Mucosa of rectum (tissue), 2 donors: ENCODE results near the gene DNAAF5.

Source experiments
- H3K27ac ChIP-seq, 2 donors: one replicate each; pipeline ENCODE4 v1.7.0; 2013; ENCODE audit warnings: inconsistent platforms in 2 of 2, low read depth in 2 of 2, low read length in 2 of 2
- H3K27me3 ChIP-seq, 2 donors: one replicate each; pipeline ENCODE4 v1.7.0; 2013; ENCODE audit warnings: low read length in 2 of 2; ENCODE audit not compliant: control insufficient read depth in 2 of 2, insufficient read depth in 2 of 2
- H3K36me3 ChIP-seq, 2 donors: one replicate each; pipeline ENCODE4 v1.7.0; 2013; ENCODE audit warnings: low read length in 2 of 2; ENCODE audit not compliant: control insufficient read depth in 2 of 2, insufficient read depth in 2 of 2
- H3K4me1 ChIP-seq, 2 donors: one replicate each; pipeline ENCODE4 v1.7.0; 2013; ENCODE audit warnings: low read length in 2 of 2, mild to moderate bottlenecking in 1 of 2; ENCODE audit not compliant: control insufficient read depth in 2 of 2, insufficient read depth in 2 of 2
- H3K4me3 ChIP-seq, 2 donors: one replicate each; pipeline ENCODE4 v1.7.0; 2013; ENCODE audit warnings: low read length in 2 of 2
- H3K9ac ChIP-seq, 2 donors: one replicate each; pipeline ENCODE4 v1.7.0; 2013; ENCODE audit warnings: low read length in 2 of 2, low read depth in 1 of 2, mild to moderate bottlenecking in 1 of 2
- H3K9me3 ChIP-seq, 2 donors: one replicate each; pipeline ENCODE4 v1.7.0; 2013; ENCODE audit warnings: low read length in 2 of 2; ENCODE audit not compliant: control insufficient read depth in 2 of 2
- donor health status: healthy.
- donor health status: Normal muscosa, but diverticular disease.

The DNAAF5 gene

GRCh38 chr7:729140-730000 lies 2.9 kb downstream of the DNAAF5 start:
- peaks cover 3% of the 10 kb centered on the region in 2 donors for H3K9me3 ChIP-seq
- no peaks in the 10 kb centered on the region for H3K27me3 ChIP-seq
- peaks cover 7 to 17% of the 10 kb centered on the region in 2 donors for H3K36me3 ChIP-seq
- no peak overlapping the region for H3K27ac ChIP-seq
- no peak overlapping the region for H3K9ac ChIP-seq
- H3K4me1 ChIP-seq: peaks cover 16 to 32% of the 10 kb centered on the region in 2 donors
- H3K4me3 ChIP-seq: no peak overlapping the region

DNA sequence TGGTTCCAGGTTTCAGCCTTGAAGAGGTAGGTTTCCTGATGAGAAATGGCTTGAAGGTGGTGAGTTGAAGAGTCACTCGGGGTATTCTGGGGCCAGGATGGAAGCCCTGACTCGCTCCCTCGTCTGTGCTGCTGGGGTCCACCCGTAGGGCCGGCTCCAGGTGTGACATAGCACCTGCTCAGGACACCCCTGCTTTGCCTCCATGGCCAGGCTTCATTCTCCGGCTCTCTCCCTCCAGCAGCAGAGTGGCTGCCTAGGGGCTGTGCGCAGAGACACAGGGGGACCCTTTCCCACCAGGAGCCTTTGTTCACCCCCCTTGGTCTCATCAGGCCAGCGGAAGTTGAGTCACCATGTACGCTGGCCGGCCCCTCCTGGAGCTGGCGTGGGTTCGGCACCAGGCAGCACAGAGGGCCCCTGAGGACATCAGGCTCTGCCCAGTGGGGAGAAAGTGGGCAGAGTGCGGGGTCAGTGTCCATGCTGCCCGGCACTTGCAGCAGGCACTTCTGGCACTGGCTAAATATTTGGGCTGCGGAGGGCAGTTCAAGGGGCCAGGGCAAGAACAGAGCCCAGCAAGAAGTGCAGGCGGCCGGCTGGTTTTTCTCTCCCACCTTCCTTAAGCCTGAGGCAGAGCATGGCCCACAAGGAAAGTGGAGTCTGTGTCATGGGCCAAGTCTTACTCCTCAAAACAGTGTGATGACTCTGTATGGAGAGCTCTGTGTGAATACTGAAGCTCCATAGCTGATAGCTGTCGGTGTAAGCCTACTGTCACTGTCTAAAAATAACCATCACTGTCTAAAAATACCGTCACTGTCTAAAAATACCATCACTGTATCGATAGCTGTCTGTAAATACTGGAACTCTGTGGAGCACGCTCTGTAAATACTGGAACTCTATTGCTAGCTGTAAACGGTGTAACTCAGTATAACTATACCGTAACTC lies 4.3 kb downstream of the DNAAF5 start:
- Histone ChIP-seq H3K27ac (peak overlapping the region in 1 of 2 donors; percentile 68), H3K9me3 (peaks cover 10 to 11% of the 10 kb centered on the region in 2 donors), H3K9ac (no peak overlapping the region), H3K27me3 (no peaks in the 10 kb centered on the region), H3K4me3 (no peak overlapping the region), H3K36me3 (peaks cover 17 to 26% of the 10 kb centered on the region in 2 donors), H3K4me1 (peaks cover 14 to 31% of the 10 kb centered on the region in 2 donors)

GRCh38 chr7:731440-732085 lies 5.1 kb downstream of the DNAAF5 start:
- Histone ChIP-seq H3K4me1 (peaks cover 8 to 24% of the 10 kb centered on the region in 2 donors), H3K36me3 (peaks cover 17 to 26% of the 10 kb centered on the region in 2 donors), H3K27me3 (no peaks in the 10 kb centered on the region), H3K27ac (peak overlapping the region; percentile 61 to 68), H3K4me3 (no peak overlapping the region), H3K9ac (peak overlapping the region; percentile 6 to 39), H3K9me3 (peaks cover 10 to 11% of the 10 kb centered on the region in 2 donors)

- H3K9ac ChIP-seq: peak overlapping the region; percentile 6 to 52
- peaks cover 8 to 24% of the 10 kb centered on the region in 2 donors for H3K4me1 ChIP-seq
- no peak overlapping the region for H3K4me3 ChIP-seq
- H3K36me3 ChIP-seq: peaks cover 17 to 26% of the 10 kb centered on the region in 2 donors
- H3K27ac ChIP-seq: peak overlapping the region; percentile 61 to 68
- peaks cover 10 to 11% of the 10 kb centered on the region in 2 donors for H3K9me3 ChIP-seq
- H3K27me3 ChIP-seq: no peaks in the 10 kb centered on the region
Observed at GRCh38 chr7:732094-732541, 5.6 kb downstream of the DNAAF5 start.

GRCh38 chr7:732556-732955 lies 6.1 kb downstream of the DNAAF5 start:
- Histone ChIP-seq H3K9me3 (peaks cover 10 to 11% of the 10 kb centered on the region in 2 donors), H3K27ac (peak overlapping the region; percentile 56 to 67), H3K4me1 (peaks cover 8 to 24% of the 10 kb centered on the region in 2 donors), H3K27me3 (no peaks in the 10 kb centered on the region), H3K9ac (peak overlapping the region in 1 of 2 donors; percentile 52), H3K4me3 (no peak overlapping the region), H3K36me3 (peaks cover 20 to 26% of the 10 kb centered on the region in 2 donors)

DNA sequence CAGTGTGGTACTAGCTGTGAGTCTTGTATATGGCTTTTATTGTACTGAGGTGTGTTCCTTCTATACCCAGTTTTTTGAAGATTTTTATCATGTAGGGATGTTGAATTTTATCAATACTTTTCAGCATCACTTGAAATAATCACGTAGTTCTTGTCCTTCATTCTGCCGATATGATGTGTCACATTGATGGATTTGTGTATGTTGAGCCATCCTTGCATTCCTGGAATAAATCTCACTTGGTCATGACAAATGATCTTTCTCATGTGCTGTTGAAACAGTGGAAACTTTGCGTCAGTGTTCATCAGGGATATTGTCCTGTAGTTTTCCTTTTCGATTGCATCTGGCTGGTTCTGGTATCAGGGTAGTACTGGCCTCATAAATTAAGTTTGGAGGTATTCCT lies 7.7 kb downstream of the DNAAF5 start:
- no peak overlapping the region for H3K4me3 ChIP-seq
- H3K4me1 ChIP-seq: peaks cover 3 to 15% of the 10 kb centered on the region in 2 donors
- H3K9ac ChIP-seq: no peak overlapping the region
- H3K27me3 ChIP-seq: no peaks in the 10 kb centered on the region
- H3K27ac ChIP-seq: no peak overlapping the region
- peaks cover 10 to 11% of the 10 kb centered on the region in 2 donors for H3K9me3 ChIP-seq
- peaks cover 24% of the 10 kb centered on the region in 2 donors for H3K36me3 ChIP-seq

GRCh38 chr7:734808-735207 lies 8.3 kb downstream of the DNAAF5 start:
- Histone ChIP-seq H3K4me3 (no peak overlapping the region), H3K27ac (no peak overlapping the region), H3K4me1 (peaks cover 3 to 15% of the 10 kb centered on the region in 2 donors), H3K9me3 (peaks cover 10 to 11% of the 10 kb centered on the region in 2 donors), H3K9ac (no peak overlapping the region), H3K36me3 (peaks cover 24 to 25% of the 10 kb centered on the region in 2 donors), H3K27me3 (no peaks in the 10 kb centered on the region)

GRCh38 chr7:738241-738640 lies 11.7 kb downstream of the DNAAF5 start:
- peaks cover 10 to 11% of the 10 kb centered on the region in 2 donors for H3K9me3 ChIP-seq
- no peaks in the 10 kb centered on the region for H3K27me3 ChIP-seq
- H3K4me3 ChIP-seq: no peak overlapping the region
- H3K36me3 ChIP-seq: peaks cover 27 to 32% of the 10 kb centered on the region in 2 donors
- no peak overlapping the region for H3K9ac ChIP-seq
- no peaks in the 10 kb centered on the region for H3K4me1 ChIP-seq
- no peak overlapping the region for H3K27ac ChIP-seq

DNA sequence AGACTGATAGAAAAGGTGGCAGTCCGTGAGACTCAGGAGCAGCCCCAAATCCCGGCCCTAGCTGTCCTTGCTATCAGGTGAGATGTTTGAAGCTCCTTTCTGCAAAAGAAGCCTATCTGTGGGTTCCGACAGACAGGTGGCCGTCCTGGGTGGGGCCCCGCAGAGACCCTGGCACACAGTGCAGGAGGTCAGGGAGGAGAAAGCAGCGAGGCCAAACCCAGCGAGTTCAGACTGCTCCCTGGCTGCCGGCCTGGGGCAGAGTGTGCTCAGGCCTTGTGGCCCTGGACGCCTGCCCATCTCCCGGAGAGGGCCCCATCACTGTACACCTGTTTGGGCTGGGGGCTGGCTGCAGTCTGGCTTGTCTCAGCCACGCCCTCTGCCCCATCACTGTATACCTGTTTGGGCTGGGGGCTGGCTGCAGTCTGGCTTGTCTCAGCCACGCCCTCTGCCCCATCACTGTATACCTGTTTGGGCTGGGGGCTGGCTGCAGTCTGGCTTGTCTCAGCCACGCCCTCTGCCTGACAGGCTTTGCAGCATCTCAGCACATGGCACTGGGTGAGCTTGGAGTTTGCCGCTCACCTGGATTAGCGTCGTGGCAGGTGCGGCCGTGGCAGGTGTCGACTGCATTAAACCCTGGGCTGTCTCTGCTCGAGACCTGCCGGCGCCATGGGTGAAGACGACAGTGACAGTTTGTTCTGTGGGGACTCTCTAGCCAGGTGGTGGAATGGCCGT lies 12.4 kb downstream of the DNAAF5 start:
- no peak overlapping the region for H3K27ac ChIP-seq
- H3K9ac ChIP-seq: no peak overlapping the region
- H3K4me1 ChIP-seq: no peaks in the 10 kb centered on the region
- peaks cover 27 to 32% of the 10 kb centered on the region in 2 donors for H3K36me3 ChIP-seq
- no peaks in the 10 kb centered on the region for H3K27me3 ChIP-seq
- no peak overlapping the region for H3K4me3 ChIP-seq
- peaks cover 10 to 11% of the 10 kb centered on the region in 2 donors for H3K9me3 ChIP-seq
